ENCODE data around the gene TAF11L5. TPM values are rescaled to one million over a fixed set of nuclear protein-coding genes. Genes with fewer than 3 reads are reported as not detected.
"Not testable (repeated sequence)": the region's sequence is repeated elsewhere in the genome, so short reads cannot be mapped to it uniquely, and the experiment has no call there.

Gene TAF11L5
- polyA plus RNA-seq (2013, experiment 1 of 2): not detected
- not detected for polyA plus RNA-seq (2013, experiment 2 of 2)

DNA sequence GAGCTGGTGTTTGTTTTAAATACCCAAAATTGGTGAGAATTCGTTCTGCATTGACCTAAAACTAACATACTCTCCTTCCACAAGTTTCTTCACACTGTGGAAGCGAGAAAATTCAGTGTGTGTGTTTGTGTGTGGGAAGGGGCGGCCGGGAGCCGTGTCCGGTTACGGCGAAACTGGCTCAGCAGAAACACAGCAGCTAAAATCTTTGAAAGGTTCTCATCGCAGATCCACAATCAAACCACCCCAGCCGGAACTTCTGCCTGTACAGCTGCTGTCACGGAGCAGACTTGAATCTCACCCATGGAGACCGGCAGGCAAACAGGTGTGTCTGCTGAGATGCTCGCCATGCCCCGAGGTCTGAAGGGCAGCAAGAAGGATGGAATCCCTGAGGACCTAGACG lies at the start of gene TAF11L5:
Gene TAF11L5, plus strand, starts transcription at position 301 of the 400 bp plus-strand sequence.
- not testable (repeated sequence) for H3K36me3 ChIP-seq (ENCODE audit: control insufficient read depth, insufficient read depth, low read length); H3K9me3 ChIP-seq (ENCODE audit: control insufficient read depth, low read length); H3K27ac ChIP-seq (ENCODE audit: low read depth, low read length, severe bottlenecking); H3K4me1 ChIP-seq (ENCODE audit: control insufficient read depth, insufficient read depth, low read length, poor library complexity, severe bottlenecking); H3K4me3 ChIP-seq (ENCODE audit: extremely low read depth, insufficient read depth, low read length, poor library complexity, severe bottlenecking)
- WGBS, 2 experiments (ENCODE audit: insufficient coverage in 2 of 2): no CpG with 5 or more reads among the region's 15 CpGs

DNA sequence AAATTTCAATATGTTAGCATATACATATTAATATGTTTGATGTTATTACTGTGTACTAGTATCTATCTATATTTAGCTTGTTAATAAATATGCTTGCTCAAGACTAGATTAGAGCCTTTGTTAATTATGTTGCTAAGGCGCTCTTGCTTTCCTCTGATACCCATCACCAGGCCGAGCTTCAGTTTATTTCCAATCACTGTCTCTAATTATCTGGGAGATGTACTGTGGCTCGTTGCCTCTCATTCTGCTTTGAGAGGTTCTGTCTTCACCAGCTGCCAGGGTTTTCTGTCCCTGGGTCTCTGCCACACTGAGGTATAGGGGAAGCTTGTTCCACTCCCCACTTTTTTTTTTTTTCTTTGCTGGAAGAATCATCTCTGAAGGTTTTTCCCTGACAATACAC lies 48.0 kb upstream of the TAF11L5 start:
- no peaks in the 10 kb centered on the region for H3K9me3 ChIP-seq (ENCODE audit: control insufficient read depth, low read length)
- no peaks in the 10 kb centered on the region for H3K36me3 ChIP-seq (ENCODE audit: control insufficient read depth, insufficient read depth, low read length)
- no peak overlapping the region for H3K4me3 ChIP-seq (ENCODE audit: extremely low read depth, insufficient read depth, low read length, poor library complexity, severe bottlenecking)
- H3K27ac ChIP-seq (ENCODE audit: low read depth, low read length, severe bottlenecking): no peak overlapping the region
- WGBS, 2 experiments (ENCODE audit: insufficient coverage in 2 of 2): 93 to 100% methylated on average over 2 to 3 of the region's 3 CpGs
- no peaks in the 10 kb centered on the region for H3K4me1 ChIP-seq (ENCODE audit: control insufficient read depth, insufficient read depth, low read length, poor library complexity, severe bottlenecking)

- H3K9me3 ChIP-seq (ENCODE audit: control insufficient read depth, low read length): no peaks in the 10 kb centered on the region
- 85 to 98% methylated on average over 4 to 6 of the region's 7 CpGs for WGBS, 2 experiments (ENCODE audit: insufficient coverage in 2 of 2)
- H3K4me1 ChIP-seq (ENCODE audit: control insufficient read depth, insufficient read depth, low read length, poor library complexity, severe bottlenecking): no peaks in the 10 kb centered on the region
- H3K4me3 ChIP-seq (ENCODE audit: extremely low read depth, insufficient read depth, low read length, poor library complexity, severe bottlenecking): no peak overlapping the region
- H3K27ac ChIP-seq (ENCODE audit: low read depth, low read length, severe bottlenecking): no peak overlapping the region
- no peaks in the 10 kb centered on the region for H3K36me3 ChIP-seq (ENCODE audit: control insufficient read depth, insufficient read depth, low read length)
Observed at GRCh38 chr5:17477573-17478265, 47.3 kb upstream of the TAF11L5 start.

- no peaks in the 10 kb centered on the region for H3K4me1 ChIP-seq (ENCODE audit: control insufficient read depth, insufficient read depth, low read length, poor library complexity, severe bottlenecking)
- H3K9me3 ChIP-seq (ENCODE audit: control insufficient read depth, low read length): no peaks in the 10 kb centered on the region
- no peak overlapping the region for H3K4me3 ChIP-seq (ENCODE audit: extremely low read depth, insufficient read depth, low read length, poor library complexity, severe bottlenecking)
- no peak overlapping the region for H3K27ac ChIP-seq (ENCODE audit: low read depth, low read length, severe bottlenecking)
- 66% methylated on average over 2 of the region's 4 CpGs; no CpG with 5 or more reads in 1 of the 2 experiments for WGBS, 2 experiments (ENCODE audit: insufficient coverage in 2 of 2)
- no peaks in the 10 kb centered on the region for H3K36me3 ChIP-seq (ENCODE audit: control insufficient read depth, insufficient read depth, low read length)
Observed at GRCh38 chr5:17481378-17481777, 43.7 kb upstream of the TAF11L5 start.

DNA sequence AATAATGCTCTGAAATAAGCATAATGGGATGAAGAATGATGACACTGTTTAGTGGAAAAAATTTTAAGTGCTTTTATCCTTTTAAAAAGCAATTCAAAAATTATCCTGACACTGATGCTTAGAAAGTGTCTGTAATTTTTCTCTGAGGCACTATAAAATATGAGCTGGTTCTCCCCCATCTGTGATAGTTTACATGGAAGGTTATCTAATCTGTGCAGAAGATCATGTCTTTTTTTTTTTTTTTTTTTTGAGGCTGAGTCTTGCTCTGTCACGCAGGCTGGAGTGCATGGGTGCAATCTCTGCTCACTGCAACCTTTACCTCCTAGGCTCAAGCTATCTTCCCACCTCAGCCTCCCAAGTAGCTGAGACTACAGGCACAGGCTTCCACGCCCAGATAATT lies 42.2 kb upstream of the TAF11L5 start:
- Histone ChIP-seq H3K4me1 (ENCODE audit: control insufficient read depth, insufficient read depth, low read length, poor library complexity, severe bottlenecking) (no peaks in the 10 kb centered on the region), H3K9me3 (ENCODE audit: control insufficient read depth, low read length) (no peaks in the 10 kb centered on the region), H3K4me3 (ENCODE audit: extremely low read depth, insufficient read depth, low read length, poor library complexity, severe bottlenecking) (no peak overlapping the region), H3K36me3 (ENCODE audit: control insufficient read depth, insufficient read depth, low read length) (no peaks in the 10 kb centered on the region), H3K27ac (ENCODE audit: low read depth, low read length, severe bottlenecking) (no peak overlapping the region)
- 80 to 83% methylated on average over 1 of the region's 2 CpGs for WGBS, 2 experiments (ENCODE audit: insufficient coverage in 2 of 2)

DNA sequence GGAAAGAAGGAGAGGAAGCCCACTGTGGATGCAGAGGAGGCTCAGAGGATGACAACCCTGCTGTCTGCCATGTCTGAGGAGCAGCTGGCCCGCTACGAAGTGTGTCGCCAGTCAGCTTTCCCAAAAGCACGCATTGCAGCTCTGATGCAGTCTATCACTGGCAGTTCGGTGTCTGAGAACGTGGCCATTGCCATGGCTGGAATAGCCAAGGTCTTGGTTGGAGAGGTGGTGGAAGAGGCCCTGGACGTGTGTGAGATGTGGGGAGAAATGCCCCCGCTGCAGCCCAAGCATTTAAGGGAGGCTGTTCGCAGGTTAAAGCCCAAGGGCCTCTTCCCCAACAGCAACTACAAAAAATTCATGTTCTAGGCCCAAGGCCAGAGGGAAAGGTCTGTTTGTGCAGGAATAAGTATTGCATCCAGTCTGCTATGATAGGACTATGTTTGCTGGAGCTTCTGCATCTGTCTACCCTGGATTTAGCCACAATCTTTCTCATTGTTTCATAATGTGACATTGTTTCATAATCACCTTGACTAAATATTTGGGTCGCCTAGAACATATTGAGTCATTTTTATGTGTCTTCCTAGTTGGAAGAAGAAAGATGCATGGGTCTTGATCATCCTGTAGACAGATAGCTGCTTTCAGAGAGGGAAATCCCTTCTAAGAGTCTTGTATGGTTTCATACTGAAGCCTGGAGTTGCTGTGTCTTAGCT lies 38.4 kb upstream of the TAF11L5 start:
- WGBS, 2 experiments (ENCODE audit: insufficient coverage in 2 of 2): 100% methylated on average over 4 of the region's 10 CpGs; no CpG with 5 or more reads in 1 of the 2 experiments

GRCh38 chr5:17487174-17487512 lies 37.9 kb upstream of the TAF11L5 start:
- Histone ChIP-seq H3K4me3 (ENCODE audit: extremely low read depth, insufficient read depth, low read length, poor library complexity, severe bottlenecking) (no peak overlapping the region), H3K36me3 (ENCODE audit: control insufficient read depth, insufficient read depth, low read length) (no peaks in the 10 kb centered on the region), H3K4me1 (ENCODE audit: control insufficient read depth, insufficient read depth, low read length, poor library complexity, severe bottlenecking) (no peaks in the 10 kb centered on the region), H3K9me3 (ENCODE audit: control insufficient read depth, low read length) (no peaks in the 10 kb centered on the region), H3K27ac (ENCODE audit: low read depth, low read length, severe bottlenecking) (no peak overlapping the region)
- WGBS, 2 experiments (ENCODE audit: insufficient coverage in 2 of 2): 80% methylated on average over 1 of the region's 1 CpG; no CpG with 5 or more reads in 1 of the 2 experiments

More for the DNA sequence above, 38.4 kb upstream of the TAF11L5 start:
- H3K4me3 ChIP-seq (ENCODE audit: extremely low read depth, insufficient read depth, low read length, poor library complexity, severe bottlenecking); H3K27ac ChIP-seq (ENCODE audit: low read depth, low read length, severe bottlenecking); H3K4me1 ChIP-seq (ENCODE audit: control insufficient read depth, insufficient read depth, low read length, poor library complexity, severe bottlenecking); H3K36me3 ChIP-seq (ENCODE audit: control insufficient read depth, insufficient read depth, low read length); H3K9me3 ChIP-seq (ENCODE audit: control insufficient read depth, low read length): not testable (repeated sequence)

- not testable (repeated sequence) for H3K36me3 ChIP-seq (ENCODE audit: control insufficient read depth, insufficient read depth, low read length); H3K4me1 ChIP-seq (ENCODE audit: control insufficient read depth, insufficient read depth, low read length, poor library complexity, severe bottlenecking); H3K9me3 ChIP-seq (ENCODE audit: control insufficient read depth, low read length); H3K27ac ChIP-seq (ENCODE audit: low read depth, low read length, severe bottlenecking); H3K4me3 ChIP-seq (ENCODE audit: extremely low read depth, insufficient read depth, low read length, poor library complexity, severe bottlenecking)
- WGBS, 2 experiments (ENCODE audit: insufficient coverage in 2 of 2): 89 to 100% methylated on average over 5 to 16 of the region's 23 CpGs
Observed at GRCh38 chr5:17491257-17491656, 33.8 kb upstream of the TAF11L5 start.

DNA sequence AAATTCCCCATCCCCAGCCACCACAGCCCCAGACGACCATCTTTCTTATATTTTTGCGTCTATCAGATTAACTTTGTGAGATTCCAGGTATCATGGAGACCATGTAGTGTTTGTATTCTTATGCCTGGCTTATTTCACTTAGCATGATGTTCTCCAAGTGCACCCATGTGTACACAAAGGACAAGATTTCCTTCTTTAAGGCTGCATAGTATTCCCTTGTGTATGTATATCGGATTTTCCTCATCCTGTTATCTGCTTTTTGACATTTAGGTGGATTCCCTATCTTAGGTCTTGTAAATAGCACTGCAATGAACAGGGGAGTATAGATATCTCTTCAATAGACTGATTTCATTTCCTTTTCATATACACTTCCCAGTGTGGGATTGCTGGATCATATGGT lies 32.3 kb upstream of the TAF11L5 start:
- no peaks in the 10 kb centered on the region for H3K9me3 ChIP-seq (ENCODE audit: control insufficient read depth, low read length)
- no peaks in the 10 kb centered on the region for H3K36me3 ChIP-seq (ENCODE audit: control insufficient read depth, insufficient read depth, low read length)
- no CpG with 5 or more reads among the region's 3 CpGs for WGBS, 2 experiments (ENCODE audit: insufficient coverage in 2 of 2)
- H3K27ac ChIP-seq (ENCODE audit: low read depth, low read length, severe bottlenecking): no peak overlapping the region
- no peak overlapping the region for H3K4me3 ChIP-seq (ENCODE audit: extremely low read depth, insufficient read depth, low read length, poor library complexity, severe bottlenecking)
- H3K4me1 ChIP-seq (ENCODE audit: control insufficient read depth, insufficient read depth, low read length, poor library complexity, severe bottlenecking): no peaks in the 10 kb centered on the region

- H3K4me3 ChIP-seq (ENCODE audit: extremely low read depth, insufficient read depth, low read length, poor library complexity, severe bottlenecking): no peak overlapping the region
- no peaks in the 10 kb centered on the region for H3K9me3 ChIP-seq (ENCODE audit: control insufficient read depth, low read length)
- H3K36me3 ChIP-seq (ENCODE audit: control insufficient read depth, insufficient read depth, low read length): no peaks in the 10 kb centered on the region
- WGBS, 2 experiments (ENCODE audit: insufficient coverage in 2 of 2): 82 to 93% methylated on average over 3 of the region's 4 CpGs
- H3K4me1 ChIP-seq (ENCODE audit: control insufficient read depth, insufficient read depth, low read length, poor library complexity, severe bottlenecking): no peaks in the 10 kb centered on the region
- H3K27ac ChIP-seq (ENCODE audit: low read depth, low read length, severe bottlenecking): no peak overlapping the region
Observed at GRCh38 chr5:17497446-17497845, 27.6 kb upstream of the TAF11L5 start.

DNA sequence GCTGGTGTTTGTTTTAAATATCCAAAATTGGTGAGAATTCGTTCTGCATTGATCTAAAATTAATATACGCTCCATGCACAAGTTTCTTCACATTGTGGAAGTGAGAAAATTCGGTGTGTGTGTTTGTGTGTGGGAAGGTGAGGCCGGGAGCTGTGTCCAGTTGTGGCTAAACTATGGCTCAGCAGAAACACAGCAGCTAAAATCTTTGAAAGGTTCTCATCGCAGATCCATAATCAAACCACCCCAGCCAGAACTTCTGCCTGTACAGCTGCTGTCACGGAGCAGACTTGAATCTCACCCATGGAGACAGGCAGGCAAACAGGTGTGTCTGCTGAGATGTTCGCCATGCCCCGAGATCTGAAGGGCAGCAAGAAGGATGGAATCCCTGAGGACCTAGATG lies 27.1 kb upstream of the TAF11L5 start, which contains the start of gene TAF11L2:
Gene TAF11L2, plus strand, starts transcription at position 301 of the 400 bp plus-strand sequence.
- H3K9me3 ChIP-seq (ENCODE audit: control insufficient read depth, low read length); H3K4me1 ChIP-seq (ENCODE audit: control insufficient read depth, insufficient read depth, low read length, poor library complexity, severe bottlenecking); H3K4me3 ChIP-seq (ENCODE audit: extremely low read depth, insufficient read depth, low read length, poor library complexity, severe bottlenecking); H3K36me3 ChIP-seq (ENCODE audit: control insufficient read depth, insufficient read depth, low read length); H3K27ac ChIP-seq (ENCODE audit: low read depth, low read length, severe bottlenecking): not testable (repeated sequence)
- 90 to 95% methylated on average over 4 to 5 of the region's 8 CpGs for WGBS, 2 experiments (ENCODE audit: insufficient coverage in 2 of 2)
